AG04450 (cell line): Measurements from ENCODE around the gene ATL3. TPM values are rescaled to one million over a fixed set of nuclear protein-coding genes. Genes with fewer than 3 reads are reported as not detected.

Experiments used
- CTCF ChIA-PET: fragments of 300-600, 350-600 bp; formaldehyde crosslinking; extraction: SDS; loops from one replicate; lab custom pipeline; 2022; ENCODE audit warnings: antibody characterized with exemption, inconsistent platforms; lab: Charles Lee
- POLR2A ChIA-PET: fragments of 350-600 bp; formaldehyde crosslinking; extraction: SDS; loops from one replicate; lab custom pipeline; 2021; ENCODE audit warnings: antibody characterized with exemption, inconsistent platforms; lab: Yijun Ruan, JAX
- DNase-seq: peaks from one replicate; pipeline ENCODE4 v3.0.0-alpha.2; 2011; ENCODE audit warnings: low read depth, low spot score
- H3K27ac ChIP-seq: one replicate; pipeline ENCODE4 v1.5.1; 2012; ENCODE audit warnings: low read depth, low read length, control low read depth
- H3K27me3 ChIP-seq: one replicate; pipeline ENCODE4 v1.6.0; 2012; ENCODE audit warnings: low read length; ENCODE audit not compliant: control insufficient read depth, insufficient read depth
- H3K4me3 ChIP-seq: 2 replicates; pipeline ENCODE4 v1.5.1; 2011; ENCODE audit warnings: mild to moderate bottlenecking, low read depth, low read length, control low read depth
- H3K9me3 ChIP-seq: 2 replicates; pipeline ENCODE4 v1.5.1; 2012; ENCODE audit warnings: low read length; ENCODE audit not compliant: control insufficient read depth, insufficient read depth
- polyA plus RNA-seq: library from polyadenylated mRNA; depleted of rRNA; stranded (reverse); fragments of >200 nt; gene quantifications from 2 replicates; pipeline ENCODE4 v1.2.3, GENCODE V29; 2011
- TF ChIP-seq, protein P1 (sequence below): IDR thresholded peaks from 2 replicates; pipeline ENCODE4 v1.5.1; 2011; ENCODE audit warnings: low read depth, low read length, control low read depth, inconsistent platforms

ATL3 gene
- polyA plus RNA-seq, 1 experiment, result 52.3 TPM

DNA sequence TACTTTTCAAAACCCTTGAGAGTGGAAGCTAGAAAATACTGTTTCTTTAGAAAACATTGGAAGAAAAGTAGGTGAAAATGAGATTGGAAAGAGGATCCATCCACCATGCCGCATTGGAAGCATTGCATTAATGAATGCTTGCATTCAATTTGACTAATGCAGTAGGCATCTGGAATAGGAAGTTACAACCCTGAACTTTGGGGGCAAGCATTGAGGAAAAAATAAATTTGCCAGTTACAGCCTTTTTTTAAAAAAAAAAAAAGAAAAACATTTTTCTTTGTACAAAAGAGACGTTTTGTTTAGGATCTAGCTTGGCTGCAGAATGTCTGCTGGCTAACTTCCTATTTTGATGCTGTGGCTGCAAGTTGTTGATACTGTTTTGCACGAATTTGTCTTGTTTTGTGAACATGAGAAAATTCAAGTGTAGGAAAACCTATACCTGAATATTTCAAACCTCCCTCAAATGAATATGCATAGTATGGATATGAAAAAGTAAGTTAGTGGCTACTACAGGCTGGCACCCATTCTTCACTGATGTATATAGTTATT lies 38.2 kb upstream of the ATL3 start:
- CTCF ChIA-PET, result interaction anchor here (0.5 to 0.8 kb wide), 3 partner anchors 37 to 44 kb away, joined by 3 to 8 read pairs (median 3); no protein-coding TSS in a partner anchor
- POLR2A ChIA-PET, result no interaction called here
- DNase-seq, result no peak

GRCh38 chr11:63708764-63709163 lies 37.6 kb upstream of the ATL3 start:
- TF ChIP-seq, protein P1, sequence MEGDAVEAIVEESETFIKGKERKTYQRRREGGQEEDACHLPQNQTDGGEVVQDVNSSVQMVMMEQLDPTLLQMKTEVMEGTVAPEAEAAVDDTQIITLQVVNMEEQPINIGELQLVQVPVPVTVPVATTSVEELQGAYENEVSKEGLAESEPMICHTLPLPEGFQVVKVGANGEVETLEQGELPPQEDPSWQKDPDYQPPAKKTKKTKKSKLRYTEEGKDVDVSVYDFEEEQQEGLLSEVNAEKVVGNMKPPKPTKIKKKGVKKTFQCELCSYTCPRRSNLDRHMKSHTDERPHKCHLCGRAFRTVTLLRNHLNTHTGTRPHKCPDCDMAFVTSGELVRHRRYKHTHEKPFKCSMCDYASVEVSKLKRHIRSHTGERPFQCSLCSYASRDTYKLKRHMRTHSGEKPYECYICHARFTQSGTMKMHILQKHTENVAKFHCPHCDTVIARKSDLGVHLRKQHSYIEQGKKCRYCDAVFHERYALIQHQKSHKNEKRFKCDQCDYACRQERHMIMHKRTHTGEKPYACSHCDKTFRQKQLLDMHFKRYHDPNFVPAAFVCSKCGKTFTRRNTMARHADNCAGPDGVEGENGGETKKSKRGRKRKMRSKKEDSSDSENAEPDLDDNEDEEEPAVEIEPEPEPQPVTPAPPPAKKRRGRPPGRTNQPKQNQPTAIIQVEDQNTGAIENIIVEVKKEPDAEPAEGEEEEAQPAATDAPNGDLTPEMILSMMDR, result no peak
- no peak overlapping the region for H3K27ac ChIP-seq
- H3K27me3 ChIP-seq, result no peaks in the 10 kb centered on the region
- no peak overlapping the region for H3K4me3 ChIP-seq
- no peaks in the 10 kb centered on the region for H3K9me3 ChIP-seq
- DNase-seq, result no peak
- CTCF ChIA-PET, result interaction anchor here (0.5 to 1.1 kb wide), 4 partner anchors 26 to 70 kb away, joined by 3 to 8 read pairs (median 4); no protein-coding TSS in a partner anchor
- POLR2A ChIA-PET, result no interaction called here

More for the DNA sequence above, 38.2 kb upstream of the ATL3 start:
- Histone ChIP-seq H3K9me3 (no peaks in the 10 kb centered on the region), H3K4me3 (no peak overlapping the region), H3K27me3 (no peaks in the 10 kb centered on the region), H3K27ac (no peak overlapping the region)
- TF ChIP-seq, protein P1, result no peak

DNA sequence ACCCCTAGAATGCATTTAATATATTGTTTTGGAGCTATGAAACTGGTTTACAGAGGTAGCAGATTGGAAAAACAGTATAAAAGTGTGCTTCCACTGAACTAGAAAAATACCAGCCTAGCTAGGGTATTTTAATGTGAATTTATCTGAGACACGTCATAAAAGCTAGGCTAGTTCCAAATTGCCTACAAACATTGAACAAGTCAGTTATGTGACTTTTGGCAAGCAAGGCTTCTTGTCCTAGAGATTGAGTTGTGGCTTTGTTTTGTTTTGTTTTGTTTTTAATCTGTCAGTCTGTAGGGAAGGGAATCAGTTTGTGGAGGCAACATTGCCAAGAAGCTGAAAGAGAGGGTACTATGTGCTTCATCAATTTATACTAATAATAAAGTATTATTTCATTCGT lies 34.4 kb upstream of the ATL3 start:
- Histone ChIP-seq H3K27ac (no peak overlapping the region), H3K9me3 (no peaks in the 10 kb centered on the region), H3K4me3 (no peak overlapping the region), H3K27me3 (no peaks in the 10 kb centered on the region)
- POLR2A ChIA-PET, result interaction anchor here (0.6 kb wide), 1 partner anchor 37 kb away, joined by 8 read pairs; no protein-coding TSS in a partner anchor
- TF ChIP-seq, protein P1, result no peak
- no peak for DNase-seq
- CTCF ChIA-PET, result interaction anchor here (3.3 kb wide), 1 partner anchor 33 kb away, joined by 10 read pairs; no protein-coding TSS in a partner anchor

DNA sequence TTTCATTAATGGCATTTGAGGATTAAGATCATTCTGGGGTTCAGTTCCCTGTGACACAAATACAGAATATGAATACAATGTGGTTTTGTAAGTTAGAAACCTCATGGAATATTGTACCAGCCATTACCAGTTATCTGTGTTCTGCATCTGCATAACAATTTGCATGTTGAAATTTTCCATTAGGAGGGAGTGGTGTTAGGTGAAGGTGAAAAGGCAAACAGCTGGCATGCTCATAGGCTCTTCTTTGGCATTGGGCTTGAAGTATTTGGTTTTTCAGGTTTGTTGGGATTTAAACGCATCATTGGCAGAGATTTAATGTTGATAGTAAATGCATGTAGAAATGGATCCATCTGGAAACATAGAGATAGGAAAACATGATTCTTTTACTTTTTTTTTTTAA lies 28.7 kb upstream of the ATL3 start:
- H3K9me3 ChIP-seq, result no peaks in the 10 kb centered on the region
- H3K4me3 ChIP-seq, result no peak overlapping the region
- DNase-seq, result no peak
- no peak overlapping the region for H3K27ac ChIP-seq
- POLR2A ChIA-PET, result interaction anchor here (1.1 to 1.4 kb wide), 2 partner anchors 17 to 19 kb away, joined by 4 to 6 read pairs; partner anchors contain the start of gene RTN3
- TF ChIP-seq, protein P1, result no peak
- H3K27me3 ChIP-seq, result no peaks in the 10 kb centered on the region
- CTCF ChIA-PET, result interaction anchor here (1.0 kb wide), 1 partner anchor 60 kb away, joined by 3 read pairs; no protein-coding TSS in a partner anchor
